Stimulated activated CD8-positive, alpha-beta memory T cell treated with anti-CD3 and anti-CD28 coated beads, Interleukin-4, amount 100 ng/mL, for 48 hours (primary cell): ENCODE results near the gene LCN6.

Experiments
- DNase-seq: peaks from one replicate; pipeline ENCODE4 v3.0.0-alpha.2; 2020

Gene LCN6

GRCh38 chr9:136741883-136742571 is 6.3 kb downstream of the LCN6 start:
- DNase-seq: peak; percentile 69

- peak; percentile 40 for DNase-seq
These were observed 7.1 kb downstream of the LCN6 start for GRCh38 chr9:136740971-136741882.

- no peak for DNase-seq
These were observed 7.8 kb downstream of the LCN6 start for GRCh38 chr9:136740491-136740890.

GRCh38 chr9:136740069-136740468 is 8.3 kb downstream of the LCN6 start:
- DNase-seq: no peak

GRCh38 chr9:136739509-136739908 is 8.8 kb downstream of the LCN6 start:
- no peak for DNase-seq

- no peak for DNase-seq
These were observed 9.4 kb downstream of the LCN6 start for GRCh38 chr9:136738960-136739359.

GRCh38 chr9:136735812-136736480 is 12.4 kb downstream of the LCN6 start:
- no peak for DNase-seq

- DNase-seq: no peak
These were observed 13.4 kb downstream of the LCN6 start for GRCh38 chr9:136734837-136735496.

- no peak for DNase-seq
These were observed 14.7 kb downstream of the LCN6 start for GRCh38 chr9:136733611-136734010.

- DNase-seq: no peak
These were observed 15.7 kb downstream of the LCN6 start for GRCh38 chr9:136732444-136733178.

GRCh38 chr9:136729926-136730325 is 18.4 kb downstream of the LCN6 start:
- DNase-seq: no peak

- DNase-seq: peak; percentile 52
These were observed 19.2 kb downstream of the LCN6 start for GRCh38 chr9:136729144-136729543.

GRCh38 chr9:136728548-136729123 is 19.7 kb downstream of the LCN6 start:
- DNase-seq: peak; percentile 43

- peak; percentile 97 for DNase-seq
These were observed 20.2 kb downstream of the LCN6 start for GRCh38 chr9:136728080-136728547.

- DNase-seq: peak; percentile 56
These were observed 21.6 kb downstream of the LCN6 start for GRCh38 chr9:136726631-136727191.

GRCh38 chr9:136726118-136726517 is 22.2 kb downstream of the LCN6 start:
- DNase-seq: no peak

GRCh38 chr9:136725612-136726011 is 22.7 kb downstream of the LCN6 start:
- no peak for DNase-seq

GRCh38 chr9:136724772-136725171 is 23.6 kb downstream of the LCN6 start:
- DNase-seq: no peak

- no peak for DNase-seq
These were observed 24.3 kb downstream of the LCN6 start for GRCh38 chr9:136723989-136724388.

- no peak for DNase-seq
These were observed 24.9 kb downstream of the LCN6 start for GRCh38 chr9:136723362-136723976.

- DNase-seq: peak; percentile 53
These were observed 25.4 kb downstream of the LCN6 start for GRCh38 chr9:136722969-136723356.
